Testis (tissue), 2 donors: Measurements from ENCODE around the gene MCAT.

Experiments used
- CTCF ChIP-seq, 3 experiments: fragments of 450-650 bp in 2 of 3; fragments of 200-600 bp in 1 of 3; sonication (generic) in 1 of 3; IDR thresholded peaks; one replicate each; pipeline ENCODE4 v1.5.1; 2016 to 2019; ENCODE audit warnings: antibody characterized with exemption in 3 of 3, mild to moderate bottlenecking in 2 of 3, moderate library complexity in 1 of 3
- POLR2A ChIP-seq: fragments of 450-650 bp; IDR thresholded peaks from one replicate; pipeline ENCODE4 v1.6.1; 2017; ENCODE audit warnings: antibody characterized with exemption, mild to moderate bottlenecking, moderate library complexity

DNA sequence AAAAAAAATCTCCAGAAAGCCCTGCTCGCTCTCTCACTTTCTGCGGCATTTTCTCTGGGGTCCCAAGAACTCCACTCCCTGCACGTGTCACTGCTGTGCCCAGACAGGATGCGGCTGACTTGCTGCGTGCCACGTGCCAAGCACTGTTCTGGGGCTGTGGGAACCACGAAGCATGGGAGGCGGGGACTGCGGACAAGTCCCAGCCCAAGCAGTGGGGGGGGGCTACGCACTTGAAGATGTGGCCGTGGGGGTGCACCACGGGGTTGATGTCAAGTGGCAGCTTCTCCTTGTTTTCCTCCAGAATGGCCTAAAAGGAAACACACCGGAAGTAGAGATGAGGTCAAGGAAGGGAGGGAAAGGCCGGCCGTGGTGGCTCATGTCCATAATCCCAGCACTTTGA lies 32.9 kb upstream of the MCAT start:
- TF ChIP-seq POLR2A (no peak), CTCF (IDR thresholded peaks at IDR 0.05) (no peak)
